HG02870 (cell line): ENCODE results near the gene RASA4.
"Not testable (repeated sequence)": the region's sequence is repeated elsewhere in the genome, so short reads cannot be mapped to it uniquely, and the experiment has no call there.

ENCODE experiments used
- ATAC-seq: cut with Tn5 transposase; IDR thresholded peaks from one replicate; pipeline ENCODE4 v1.9.1; 2021; ENCODE audit warnings: mild to moderate bottlenecking, moderate library complexity; ENCODE audit not compliant: unreplicated experiment

Gene RASA4

GRCh38 chr7:102609734-102610133 lies 6.8 kb downstream of the RASA4 start:
- ATAC-seq: not testable (repeated sequence)

- not testable (repeated sequence) for ATAC-seq
Observed at GRCh38 chr7:102606848-102607247, 9.7 kb downstream of the RASA4 start.

- not testable (repeated sequence) for ATAC-seq
Observed at GRCh38 chr7:102604431-102605145, 12.0 kb downstream of the RASA4 start.

- ATAC-seq: not testable (repeated sequence)
Observed at GRCh38 chr7:102602317-102602716, 14.2 kb downstream of the RASA4 start.

- not testable (repeated sequence) for ATAC-seq
Observed at GRCh38 chr7:102599699-102600098, 16.9 kb downstream of the RASA4 start.

GRCh38 chr7:102596036-102596435 lies 20.5 kb downstream of the RASA4 start:
- not testable (repeated sequence) for ATAC-seq

- ATAC-seq: peak; percentile 38
Observed at GRCh38 chr7:102593637-102594334, 22.8 kb downstream of the RASA4 start.

GRCh38 chr7:102592477-102593019 lies 24.0 kb downstream of the RASA4 start:
- ATAC-seq: peak; percentile 40

- ATAC-seq: peak; percentile 68
Observed at GRCh38 chr7:102589857-102590256, 26.7 kb downstream of the RASA4 start.

- ATAC-seq: not testable (repeated sequence)
Observed at GRCh38 chr7:102583495-102583894, 33.1 kb downstream of the RASA4 start.

GRCh38 chr7:102581722-102582121 lies 34.8 kb downstream of the RASA4 start:
- ATAC-seq: not testable (repeated sequence)

- ATAC-seq: not testable (repeated sequence)
Observed at GRCh38 chr7:102578486-102578885, 38.1 kb downstream of the RASA4 start.

- not testable (repeated sequence) for ATAC-seq
Observed at GRCh38 chr7:102577315-102578240, 39.0 kb downstream of the RASA4 start.

- not testable (repeated sequence) for ATAC-seq
Observed at GRCh38 chr7:102576363-102576762, 40.2 kb downstream of the RASA4 start.

- not testable (repeated sequence) for ATAC-seq
Observed at GRCh38 chr7:102574607-102575006, 41.9 kb downstream of the RASA4 start.

GRCh38 chr7:102572261-102573239 lies 44.0 kb downstream of the RASA4 start, which contains the start of gene POLR2J3:
Gene POLR2J3, minus strand, starts transcription at chr7:102572583. Its CDS starts 62 bp downstream, at chr7:102572521.
- ATAC-seq: peak; percentile 93

- not testable (repeated sequence) for ATAC-seq
Observed at GRCh38 chr7:102568620-102569019, 47.9 kb downstream of the RASA4 start.

- ATAC-seq: not testable (repeated sequence)
Observed at GRCh38 chr7:102550808-102551422, 65.6 kb downstream of the RASA4 start, which contains the start of gene SPDYE2. Gene SPDYE2, plus strand, starts transcription at chr7:102551226. Its CDS starts 2,030 bp downstream, at chr7:102553256.

- ATAC-seq: peak; percentile 85
Observed at GRCh38 chr7:102546353-102546752, 70.2 kb downstream of the RASA4 start.
